ENCODE data around the gene CLEC4E.
"Not testable (repeated sequence)": the region's sequence is repeated elsewhere in the genome, so short reads cannot be mapped to it uniquely, and the experiment has no call there.

Gene CLEC4E

DNA sequence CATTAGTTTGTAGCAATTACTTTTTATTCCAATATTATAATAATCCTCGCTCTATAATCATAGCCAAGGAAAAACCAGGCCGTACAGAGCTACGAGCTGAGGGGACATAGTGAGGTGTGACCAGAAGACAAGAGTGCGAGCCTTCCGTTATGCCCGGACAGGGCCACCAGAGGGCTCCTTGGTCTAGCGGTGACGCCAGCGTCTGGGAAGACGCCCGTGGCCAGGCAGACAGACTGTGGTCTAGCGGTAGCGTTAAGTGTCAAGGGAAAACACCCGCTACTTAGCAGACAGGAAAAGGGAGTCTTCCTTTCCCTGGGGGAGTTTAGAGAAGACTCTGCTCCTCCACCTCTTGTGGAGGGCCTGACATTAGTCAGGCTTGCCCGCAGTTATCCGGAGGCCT lies 2.9 kb downstream of the CLEC4E start:
- DNase-seq, result not testable (repeated sequence)

DNA sequence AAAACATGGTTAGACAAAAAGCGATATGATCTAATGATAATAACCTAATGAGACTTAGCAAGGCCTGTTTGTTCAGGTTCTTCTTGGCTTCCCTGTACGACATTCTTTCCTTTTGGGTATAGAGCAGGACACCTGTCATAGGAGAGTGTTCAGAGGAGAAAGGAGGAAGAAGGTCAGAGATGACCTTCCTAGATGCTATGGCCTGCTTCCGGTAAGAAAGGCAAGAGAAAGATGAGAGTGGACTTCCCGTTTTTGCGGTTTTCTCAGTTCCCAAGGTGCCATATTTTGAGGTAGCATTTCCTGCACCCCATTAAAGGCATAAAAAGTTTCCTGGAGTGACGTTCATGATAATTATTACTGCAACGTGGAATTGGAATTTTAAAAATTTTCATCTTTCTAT lies 8.7 kb downstream of the CLEC4E start:
- DNase-seq, result no peak

DNA sequence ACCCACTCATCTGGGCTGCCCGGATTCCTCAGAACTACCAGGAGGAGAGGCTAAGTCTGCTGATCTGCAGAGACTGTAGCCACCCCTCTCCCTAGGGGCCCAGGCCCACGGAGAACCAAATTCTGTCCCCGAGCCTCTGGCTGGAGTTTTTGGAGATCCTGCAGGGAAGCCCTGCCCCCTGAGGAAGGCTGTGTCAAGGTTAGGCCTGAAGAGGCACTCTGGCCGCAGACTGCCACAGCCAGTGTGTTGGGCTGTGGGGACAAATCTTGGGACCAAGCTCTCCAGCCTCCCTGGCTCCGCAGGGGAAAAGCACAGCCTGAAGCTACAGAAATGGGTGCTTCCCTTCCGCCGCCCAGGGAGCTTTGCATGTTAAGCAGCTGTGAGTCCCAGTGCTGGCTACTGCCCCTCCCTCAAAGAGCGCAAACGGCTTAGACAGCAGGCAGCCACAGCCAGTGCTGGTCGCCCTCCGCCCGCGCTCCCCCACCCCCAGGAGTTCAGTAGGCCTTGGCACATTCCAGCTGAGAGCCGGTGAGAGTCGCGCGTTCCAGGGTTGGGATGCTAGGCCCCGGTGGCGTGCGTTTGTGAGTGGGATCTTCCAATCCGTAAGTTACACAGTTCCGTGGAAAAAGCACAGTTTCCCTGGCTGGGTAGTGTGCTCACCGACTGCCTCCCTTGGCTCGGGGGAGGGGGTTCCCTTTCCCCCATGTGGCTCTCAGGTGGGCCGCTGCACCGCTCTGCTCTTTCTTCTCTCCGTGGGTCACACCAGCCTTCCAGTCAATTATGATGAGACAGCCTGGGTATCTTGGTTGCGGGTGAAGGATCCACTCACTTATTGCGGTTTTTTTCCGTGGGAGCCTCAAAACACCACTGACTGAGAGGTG lies 13.2 kb downstream of the CLEC4E start:
- DNase-seq, result no peak

DNA sequence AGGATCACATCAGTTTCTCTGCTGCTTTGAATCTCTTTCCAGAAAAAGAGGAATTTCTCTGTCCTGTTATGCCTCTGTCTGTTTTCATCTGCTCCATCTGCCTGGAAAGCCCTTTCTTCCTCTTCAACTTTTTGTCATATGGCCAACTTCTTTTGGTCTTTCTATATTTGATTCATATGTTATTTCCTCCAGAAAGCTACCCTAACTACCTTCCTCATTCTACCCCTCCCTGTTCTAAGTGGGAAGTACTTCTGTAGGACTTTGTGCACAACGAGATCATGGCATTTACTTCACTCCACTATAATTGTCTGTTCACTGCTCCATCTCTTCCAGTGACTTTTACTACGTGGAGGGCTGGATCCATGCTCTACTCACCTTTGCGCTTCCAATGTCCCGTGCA lies 21.5 kb downstream of the CLEC4E start:
- no peak for DNase-seq

DNA sequence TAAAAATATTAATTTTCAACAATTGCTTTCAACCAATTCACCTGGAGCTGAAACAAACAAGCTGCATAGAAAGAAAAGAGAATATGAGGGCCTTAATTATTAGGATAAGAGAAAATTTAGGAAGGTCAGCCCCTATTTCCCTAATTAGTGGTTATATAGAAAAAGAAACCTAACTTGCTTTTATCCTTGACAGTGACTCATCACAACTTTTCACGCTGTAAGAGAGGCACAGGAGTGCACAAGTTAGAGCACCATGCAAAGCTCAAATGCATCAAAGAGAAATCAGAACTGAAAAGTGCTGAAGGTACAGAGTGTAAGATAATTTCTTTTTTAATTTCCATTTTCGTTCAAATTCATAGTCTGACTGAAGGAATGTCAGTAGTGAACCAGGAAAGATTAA lies 22.7 kb downstream of the CLEC4E start:
- no peak for DNase-seq

DNA sequence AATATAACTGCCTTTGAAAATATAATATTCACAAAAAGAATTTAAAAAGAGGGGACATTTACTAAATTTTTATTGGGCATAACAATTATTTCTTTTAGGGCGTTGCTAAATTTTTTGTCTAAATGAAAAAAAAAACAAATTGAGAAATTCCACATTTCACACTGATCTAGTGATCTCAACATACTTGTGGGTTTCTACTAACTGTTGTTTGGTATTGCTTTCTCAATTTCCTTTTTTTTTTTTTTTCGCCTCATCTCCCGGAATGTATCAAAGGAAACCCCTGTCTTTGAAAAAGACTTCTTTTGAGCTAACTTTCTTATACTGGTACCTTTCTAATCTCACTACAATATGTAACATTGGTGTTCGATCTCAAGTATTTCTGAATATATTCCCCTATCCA lies 27.4 kb downstream of the CLEC4E start, which contains the start of gene CLEC4D:
CLEC4D (plus strand) TSS at position 248 of the 400 bp plus-strand sequence. CDS start 230 bp downstream, outside the sequence.
- DNase-seq, result no peak

DNA sequence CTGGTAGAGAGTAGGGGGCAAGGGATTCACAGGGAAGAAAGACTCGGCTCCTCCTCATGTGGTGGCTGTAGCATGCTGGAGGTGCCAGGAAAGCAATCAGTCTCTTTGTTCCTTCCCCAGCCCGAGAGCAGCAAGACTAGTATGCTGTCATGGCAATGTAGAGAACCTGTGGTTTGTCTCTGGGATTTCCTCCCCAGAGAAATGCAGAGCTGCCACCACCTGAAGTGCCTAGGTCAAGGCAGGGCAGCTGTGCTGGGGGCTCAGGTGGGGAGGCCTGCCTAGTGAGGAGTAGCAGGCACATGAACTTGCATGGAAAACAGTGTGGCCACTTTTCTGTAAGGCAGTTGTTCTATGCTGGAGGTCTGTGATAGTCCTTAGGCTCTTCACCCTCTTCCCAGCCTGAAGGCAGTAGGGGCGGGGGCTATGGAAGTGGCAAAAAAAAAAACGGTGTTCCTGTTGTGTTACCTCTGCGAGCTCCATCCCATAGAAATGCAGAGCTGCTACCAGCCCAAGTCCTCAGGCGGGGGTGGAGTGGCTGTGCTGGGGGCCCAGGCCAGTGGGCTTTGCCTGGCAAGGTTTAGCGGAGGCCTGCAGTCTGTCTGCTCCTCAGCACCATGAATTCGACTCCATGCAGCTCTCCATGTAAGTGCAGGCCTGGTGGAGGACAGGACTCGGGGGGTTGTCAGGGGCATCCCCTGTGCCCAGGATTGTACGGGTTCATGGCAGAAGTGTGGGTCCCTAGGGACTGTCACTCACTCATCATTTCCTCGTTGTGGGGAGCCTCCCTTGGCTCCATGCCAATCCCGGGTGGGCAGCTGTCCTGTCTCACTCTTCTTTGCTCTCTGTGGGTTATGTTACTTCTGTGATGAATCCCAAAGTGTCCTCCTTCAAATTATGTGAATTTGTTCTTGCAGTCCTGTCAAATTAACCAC lies 31.5 kb downstream of the CLEC4E start:
- DNase-seq, result no peak

DNA sequence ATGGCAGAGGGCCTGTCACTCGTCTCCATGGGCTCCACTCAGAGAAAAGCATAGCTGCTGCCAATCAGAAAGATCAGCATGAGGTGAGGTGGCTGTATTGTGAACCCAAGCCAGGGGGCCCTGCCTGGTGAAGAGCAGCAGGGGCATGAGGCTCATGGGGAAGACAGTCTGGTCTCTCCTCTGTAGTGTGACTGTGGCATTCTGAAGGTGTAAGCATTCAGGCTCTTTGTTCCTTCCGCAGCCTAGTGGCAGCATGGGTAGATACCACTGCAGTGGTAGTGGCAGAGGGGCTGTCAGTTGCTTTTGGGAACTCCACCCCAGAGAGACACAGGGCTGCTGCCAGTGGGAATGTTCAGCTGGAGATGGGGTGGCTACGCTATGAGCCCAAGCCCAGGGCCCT lies 32.5 kb downstream of the CLEC4E start:
- DNase-seq, result no peak

DNA sequence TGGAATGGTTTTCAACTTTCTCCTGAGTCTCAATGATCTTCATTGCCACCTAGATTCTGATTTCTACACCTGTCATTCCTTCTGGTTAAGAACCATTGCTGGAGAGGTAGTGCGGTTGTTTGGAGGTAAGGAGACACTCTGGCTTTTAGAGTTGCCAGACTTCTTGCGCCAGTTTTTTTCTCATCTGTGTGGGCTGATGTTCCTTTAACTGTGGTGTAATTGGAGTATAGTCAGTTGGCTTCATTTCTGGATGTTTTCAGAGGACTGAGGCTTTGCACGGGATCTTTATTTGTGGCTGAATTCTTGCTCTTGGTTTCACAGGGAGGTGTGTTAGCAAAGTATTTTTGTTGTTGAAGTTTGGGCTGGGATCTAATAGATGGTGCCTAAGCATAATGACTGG lies 33.1 kb downstream of the CLEC4E start:
- no peak for DNase-seq

DNA sequence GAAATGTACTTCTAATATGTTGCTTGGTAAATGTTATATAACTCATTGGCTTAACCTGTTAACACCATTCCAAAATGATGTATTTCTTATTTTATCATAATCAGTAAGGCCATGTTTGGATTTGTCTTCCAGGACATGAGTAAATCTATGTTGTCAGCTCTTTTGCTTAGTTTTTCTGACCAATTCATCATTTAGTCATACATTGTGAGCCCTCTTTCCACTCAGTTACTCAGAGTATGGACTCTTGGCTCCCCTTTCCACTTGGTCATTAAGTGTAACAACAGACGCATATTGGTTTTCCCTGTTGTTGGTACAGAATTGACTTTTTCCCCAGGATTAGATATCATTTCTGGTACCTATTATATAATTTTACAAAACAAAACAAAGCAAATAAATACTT lies 36.4 kb downstream of the CLEC4E start:
- no peak for DNase-seq

DNA sequence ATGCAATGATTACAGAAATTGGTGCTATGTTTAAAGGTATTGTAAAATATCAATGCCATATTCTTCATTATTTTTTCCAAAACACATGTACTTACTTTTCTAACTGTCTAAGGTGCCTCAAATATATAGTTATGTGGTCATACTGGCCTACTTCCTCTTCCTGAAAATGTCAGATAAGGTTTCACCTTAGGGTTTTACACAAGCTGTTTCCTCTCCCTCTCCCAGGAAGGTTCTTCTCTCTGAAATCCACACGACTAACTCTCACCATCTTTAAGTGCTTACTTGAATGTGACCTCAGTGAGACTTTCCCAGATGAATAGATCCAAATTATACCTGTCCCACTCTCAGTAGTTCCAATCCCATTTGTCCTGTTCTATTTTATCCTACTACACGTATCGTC lies 39.0 kb downstream of the CLEC4E start:
- no peak for DNase-seq

DNA sequence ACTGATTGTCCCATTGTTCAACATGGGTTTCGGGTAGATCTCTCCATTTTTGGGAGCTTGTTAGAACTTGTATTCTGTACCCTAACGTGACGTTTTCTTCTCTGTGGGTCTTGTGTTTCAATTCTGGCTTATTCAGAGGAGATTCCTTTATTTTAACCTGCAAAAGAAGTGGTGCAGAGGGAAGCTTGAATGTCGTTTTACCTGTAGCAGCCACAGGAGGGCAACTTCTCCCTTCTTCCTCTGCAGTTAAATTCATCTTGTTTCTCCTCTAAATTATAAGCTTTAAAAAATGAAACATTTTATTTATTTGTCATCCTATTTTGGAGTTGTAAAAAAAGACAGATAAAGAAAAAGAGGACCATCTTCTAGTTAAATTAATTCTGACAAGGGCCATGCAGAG lies 41.1 kb downstream of the CLEC4E start:
- DNase-seq, result no peak

DNA sequence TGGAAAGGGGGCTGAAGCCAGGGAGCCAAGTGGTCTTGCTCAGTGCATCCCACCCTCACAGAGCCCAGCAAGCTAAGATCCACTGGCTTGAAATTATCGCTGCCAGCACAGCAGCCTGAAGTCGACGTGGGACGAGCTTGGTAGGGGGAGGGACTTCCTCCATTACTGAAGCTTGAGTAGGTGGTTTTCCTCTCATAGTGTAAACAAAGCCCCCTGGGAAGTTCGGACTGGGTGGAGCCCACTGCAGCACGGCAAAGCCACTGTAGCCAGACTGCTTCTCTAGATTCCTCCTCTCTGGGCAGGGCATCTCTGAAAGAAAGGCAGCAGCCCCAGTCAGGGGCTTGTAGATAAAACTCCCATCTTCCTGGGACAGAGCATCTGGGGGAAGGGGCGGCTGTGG lies 44.6 kb downstream of the CLEC4E start:
- DNase-seq, result not testable (repeated sequence)

DNA sequence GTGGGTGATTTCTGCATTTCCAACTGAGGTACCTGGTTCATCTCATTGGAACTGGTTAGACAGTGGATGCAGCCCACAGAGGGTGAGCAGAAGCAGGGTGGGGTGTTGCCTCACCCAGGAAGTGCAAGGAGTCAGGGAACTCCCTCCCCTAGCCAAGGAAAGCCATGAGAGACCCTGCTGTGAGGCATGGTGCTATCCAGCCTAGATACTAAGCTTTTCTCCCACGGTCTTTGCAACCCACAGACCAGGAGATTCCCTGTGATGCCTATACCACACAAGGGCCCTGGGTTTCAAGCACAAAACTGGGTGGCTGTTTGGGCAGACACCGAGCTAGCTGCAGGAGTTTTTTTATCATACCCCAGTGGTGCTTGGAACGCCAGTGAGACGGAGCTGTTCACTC lies 45.0 kb downstream of the CLEC4E start:
- DNase-seq, result not testable (repeated sequence)

DNA sequence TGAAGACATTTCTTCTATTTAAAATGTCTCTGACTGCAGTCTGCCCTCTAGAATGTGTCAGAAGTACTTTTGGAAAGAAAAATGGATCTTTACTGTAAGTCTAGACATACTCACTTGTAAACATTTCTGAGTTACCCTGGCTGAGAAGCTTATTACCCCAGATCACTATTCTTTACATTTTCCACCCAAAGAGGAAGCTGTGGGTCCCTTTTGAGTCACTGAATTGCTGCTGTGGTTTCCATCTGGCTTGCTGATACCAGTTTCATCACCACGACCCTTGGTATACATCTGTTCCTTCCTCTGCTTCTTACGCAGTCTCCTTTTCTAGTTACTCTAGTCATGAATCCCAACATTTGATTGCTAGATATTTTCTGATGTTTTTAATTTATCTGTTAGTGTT lies 47.6 kb downstream of the CLEC4E start:
- no peak for DNase-seq

DNA sequence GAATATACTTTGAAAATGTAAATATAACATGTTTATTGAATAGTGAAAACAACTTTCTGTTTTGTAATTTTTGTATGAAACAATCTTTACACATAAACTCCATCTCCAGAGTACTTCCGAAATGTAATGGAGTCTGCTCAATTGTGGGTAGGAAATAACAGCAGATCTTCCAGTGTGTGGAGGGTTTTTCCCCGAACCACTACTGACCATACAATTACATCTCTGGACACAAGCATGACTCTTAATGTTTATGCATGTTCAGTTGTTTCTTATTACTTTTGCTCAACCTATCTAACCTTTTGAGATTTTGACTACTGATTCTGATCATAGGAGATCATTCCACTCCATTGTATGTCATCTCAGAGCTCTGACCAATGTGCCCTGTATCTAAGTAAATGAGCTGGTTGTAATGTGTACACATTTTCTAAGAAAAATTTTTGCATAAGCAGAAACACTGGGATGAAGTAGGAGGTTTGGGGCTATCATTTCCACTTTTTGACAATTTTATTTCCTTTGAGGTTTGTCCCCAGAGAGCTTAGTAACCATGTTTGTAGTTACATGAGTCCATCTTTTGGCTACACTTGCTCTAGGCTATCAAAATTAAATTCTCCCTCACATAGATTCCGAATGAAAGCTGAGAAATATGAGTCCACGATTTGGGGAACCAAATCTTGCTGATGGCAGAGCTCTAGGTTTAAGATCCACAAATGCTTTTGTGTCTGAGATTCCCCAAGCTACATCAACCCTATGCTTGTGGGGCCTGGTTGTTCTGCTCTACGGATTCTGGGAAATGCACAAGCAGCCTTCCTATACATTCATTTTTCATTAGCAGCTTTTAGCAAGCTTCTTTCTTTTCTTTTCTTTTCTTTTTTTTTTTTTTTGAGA lies 48.8 kb downstream of the CLEC4E start:
- DNase-seq, result no peak

All from fibroblast of skin of abdomen (primary cell).